GM12801 (cell line): ENCODE results near the gene TNFRSF8.

ENCODE experiments used
- CTCF ChIP-seq: IDR thresholded peaks from one replicate; pipeline ENCODE4 v1.5.1; 2011; ENCODE audit warnings: control low read depth; ENCODE audit not compliant: insufficient read length; ENCODE audit errors: extremely low read depth

TNFRSF8 gene

GRCh38 chr1:12075195-12076114, 12.4 kb downstream of the TNFRSF8 start:
- TF ChIP-seq CTCF = no peak

- no peak for TF ChIP-seq CTCF
Measured at GRCh38 chr1:12076425-12077005, 13.4 kb downstream of the TNFRSF8 start.

GRCh38 chr1:12078575-12078937, 15.5 kb downstream of the TNFRSF8 start:
- no peak for TF ChIP-seq CTCF

GRCh38 chr1:12078938-12079861, 16.1 kb downstream of the TNFRSF8 start:
- peak; percentile 5 for TF ChIP-seq CTCF

GRCh38 chr1:12080156-12080555, 17.1 kb downstream of the TNFRSF8 start:
- TF ChIP-seq CTCF = no peak

- TF ChIP-seq CTCF = no peak
Measured at GRCh38 chr1:12080773-12081556, 17.9 kb downstream of the TNFRSF8 start.
